DMS 273 (cell line): Measurements from ENCODE around the gene DLG1.
A peak's percentile ranks its signal among the peaks of the same experiment; 100 is the strongest.

Source experiments
- DNase-seq: peaks from one replicate; lab custom pipeline; 2025; ENCODE audit not compliant: unreplicated experiment; lab: John Stamatoyannopoulos, UW

DLG1 gene

GRCh38 chr3:197317250-197317963 lies 19.0 kb upstream of the DLG1 start:
- no peak for DNase-seq

DNA sequence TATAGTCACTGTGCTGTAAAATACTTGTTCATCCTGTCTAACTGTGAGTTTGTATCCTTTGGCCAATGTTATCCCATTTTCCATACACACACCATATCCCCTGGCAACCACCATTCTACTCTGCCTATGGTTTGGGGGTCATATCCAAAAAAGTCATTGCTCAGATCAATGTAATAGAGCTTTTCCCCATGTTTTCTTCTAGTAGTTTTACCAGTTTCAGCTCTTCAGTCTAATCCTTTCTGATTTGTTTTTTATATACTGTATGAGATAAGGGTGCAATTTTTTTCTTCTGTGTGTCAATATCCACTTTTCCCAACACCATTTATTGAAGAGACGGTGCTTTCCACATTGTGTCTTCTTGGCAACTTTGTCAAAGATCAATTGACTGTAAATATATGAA lies 14.0 kb upstream of the DLG1 start:
- DNase-seq = no peak

GRCh38 chr3:197311591-197311990 lies 13.2 kb upstream of the DLG1 start:
- DNase-seq = no peak

DNA sequence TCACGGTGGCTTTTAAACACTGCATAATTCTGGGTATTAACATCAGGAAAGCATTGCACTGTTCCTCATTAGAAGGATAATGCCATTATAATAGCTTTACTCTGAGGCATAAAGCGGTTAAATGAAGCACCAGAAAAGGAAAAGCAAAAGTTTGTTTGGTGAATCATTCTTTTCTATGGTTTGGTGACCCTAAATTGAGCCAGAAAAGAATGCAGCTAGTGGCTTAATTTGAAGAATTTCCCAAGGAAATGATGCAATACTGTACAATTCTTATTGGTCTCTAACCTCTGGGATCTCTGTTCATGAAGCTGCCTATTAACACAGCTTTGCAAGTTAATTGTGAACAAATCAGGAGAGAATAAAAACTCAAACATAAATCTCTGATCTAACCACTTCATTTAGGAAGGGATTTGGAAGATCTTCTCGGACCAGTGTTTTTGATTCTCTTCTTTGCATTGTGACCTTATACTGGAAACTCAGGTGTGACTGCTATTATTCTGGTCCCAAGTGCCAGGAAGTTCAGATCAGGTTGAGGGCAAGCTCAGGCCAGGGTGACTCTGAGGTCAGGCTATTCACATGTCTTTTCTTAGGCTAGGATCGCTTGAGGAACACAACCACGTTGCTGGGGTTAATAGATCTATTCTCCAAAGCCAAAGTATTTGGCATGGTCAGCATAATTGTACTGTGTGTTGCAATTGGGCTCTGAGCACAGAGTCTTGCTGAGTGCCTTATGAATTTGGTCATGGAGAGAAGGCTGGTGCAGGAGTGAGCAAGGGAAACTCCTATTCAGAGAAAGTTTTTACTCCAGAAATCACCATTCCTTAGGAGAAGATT lies 11.3 kb upstream of the DLG1 start:
- no peak for DNase-seq

GRCh38 chr3:197308591-197308990 lies 10.2 kb upstream of the DLG1 start:
- no peak for DNase-seq

DNA sequence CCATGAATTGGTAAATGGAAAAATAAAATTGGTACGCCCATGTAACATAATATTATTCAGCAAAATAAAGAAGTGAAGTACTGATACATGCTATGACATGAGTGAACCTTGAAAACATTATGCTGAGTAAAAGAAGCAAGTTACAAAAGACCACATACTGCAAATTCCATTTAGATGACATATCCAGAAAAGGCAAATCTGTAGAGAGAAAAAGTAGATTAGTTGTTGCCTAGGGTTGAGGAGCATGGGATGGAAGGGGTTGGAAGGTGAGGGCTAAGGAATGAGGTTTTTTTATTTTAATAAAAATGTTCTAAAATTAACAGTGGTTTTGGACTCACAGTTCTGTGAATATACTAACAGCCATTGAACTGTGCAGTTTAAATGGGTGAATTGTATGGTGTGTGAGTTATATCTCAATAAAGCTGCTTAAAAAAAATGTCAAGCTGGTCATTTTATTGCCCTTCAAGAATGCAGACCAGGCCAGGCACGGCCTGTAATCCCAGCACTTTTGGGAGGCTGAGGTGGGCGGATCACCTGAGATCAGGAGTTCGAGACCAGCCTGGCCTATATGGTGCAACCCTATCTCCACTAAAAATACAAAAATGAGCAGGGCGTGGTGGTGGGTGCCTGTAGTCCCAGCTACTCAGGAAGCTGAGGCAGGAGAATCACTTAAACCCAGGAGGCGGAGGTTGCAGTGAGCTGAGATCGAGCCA lies 8.1 kb upstream of the DLG1 start:
- DNase-seq = no peak

GRCh38 chr3:197305854-197306253 lies 7.4 kb upstream of the DLG1 start:
- no peak for DNase-seq

DNA sequence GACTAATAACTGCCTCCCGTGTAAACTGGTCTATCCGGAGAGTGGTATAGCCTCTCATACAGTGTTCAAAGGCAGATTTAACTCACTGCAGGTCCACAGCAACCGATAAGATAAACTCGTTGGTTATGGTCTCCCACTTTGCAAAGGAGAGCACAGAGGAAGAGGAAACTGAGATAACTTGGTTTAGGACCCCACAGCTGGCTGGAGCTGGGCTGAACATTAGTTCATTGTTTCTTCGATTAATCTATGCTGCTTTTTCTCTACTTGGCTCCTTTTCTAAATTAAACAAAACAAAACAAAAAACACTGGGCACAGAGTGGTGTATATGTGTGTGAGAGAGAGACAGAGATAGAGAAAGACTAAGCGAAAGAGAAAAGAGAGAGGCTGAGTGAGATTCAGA lies 5.0 kb upstream of the DLG1 start:
- no peak for DNase-seq

DNA sequence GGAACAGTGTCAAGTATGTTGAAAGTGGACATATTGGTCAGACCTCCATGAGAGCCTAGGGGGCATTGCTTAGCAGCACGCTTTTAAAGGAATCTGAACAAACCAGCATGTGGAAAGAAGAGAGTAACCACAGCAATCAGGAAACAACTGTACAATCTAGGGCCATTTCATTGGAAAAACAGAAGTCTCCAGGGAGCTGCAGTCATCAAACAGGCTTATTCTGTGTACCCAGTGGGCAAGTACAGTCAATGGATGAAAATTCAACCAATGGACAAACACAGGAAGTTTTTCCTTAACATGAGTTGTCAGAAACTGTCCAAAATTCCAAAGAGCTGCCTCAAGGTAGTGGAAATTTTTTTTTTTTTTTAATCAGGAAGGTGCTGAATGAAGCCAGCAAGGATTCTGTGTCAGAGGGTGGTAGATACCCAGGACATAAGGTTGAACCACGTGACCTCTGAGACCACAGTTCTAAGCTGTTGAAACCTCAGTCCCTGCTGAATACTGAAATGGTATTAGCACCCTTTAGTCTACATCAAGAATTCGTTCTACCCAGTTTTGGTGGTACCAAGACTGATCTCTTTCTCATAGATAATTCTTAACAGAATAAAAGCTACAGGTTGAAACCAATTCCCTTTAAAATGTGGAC lies 4.4 kb upstream of the DLG1 start:
- no peak for DNase-seq

- no peak for DNase-seq
These were observed 3.6 kb upstream of the DLG1 start for GRCh38 chr3:197302033-197302432.

DNA sequence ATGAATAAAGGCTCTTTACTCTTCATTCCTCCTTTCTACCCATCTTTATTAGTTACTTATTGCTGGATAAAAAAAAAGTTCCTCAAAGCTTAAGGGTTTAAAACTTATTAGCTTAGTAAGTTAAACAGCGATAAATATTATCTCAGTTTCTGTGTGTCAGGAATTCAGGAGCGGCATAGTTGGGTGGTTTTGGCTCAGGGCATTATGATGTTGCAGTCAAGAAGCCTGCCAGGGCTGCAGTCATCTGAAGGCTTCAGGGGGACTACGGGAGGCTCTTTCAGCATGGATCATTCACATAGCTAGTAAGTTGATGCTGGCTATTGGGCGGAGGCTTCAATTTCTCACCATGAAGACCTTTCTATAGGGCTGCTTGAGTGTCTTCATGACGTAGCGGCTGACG lies 1.9 kb upstream of the DLG1 start:
- no peak for DNase-seq

DNA sequence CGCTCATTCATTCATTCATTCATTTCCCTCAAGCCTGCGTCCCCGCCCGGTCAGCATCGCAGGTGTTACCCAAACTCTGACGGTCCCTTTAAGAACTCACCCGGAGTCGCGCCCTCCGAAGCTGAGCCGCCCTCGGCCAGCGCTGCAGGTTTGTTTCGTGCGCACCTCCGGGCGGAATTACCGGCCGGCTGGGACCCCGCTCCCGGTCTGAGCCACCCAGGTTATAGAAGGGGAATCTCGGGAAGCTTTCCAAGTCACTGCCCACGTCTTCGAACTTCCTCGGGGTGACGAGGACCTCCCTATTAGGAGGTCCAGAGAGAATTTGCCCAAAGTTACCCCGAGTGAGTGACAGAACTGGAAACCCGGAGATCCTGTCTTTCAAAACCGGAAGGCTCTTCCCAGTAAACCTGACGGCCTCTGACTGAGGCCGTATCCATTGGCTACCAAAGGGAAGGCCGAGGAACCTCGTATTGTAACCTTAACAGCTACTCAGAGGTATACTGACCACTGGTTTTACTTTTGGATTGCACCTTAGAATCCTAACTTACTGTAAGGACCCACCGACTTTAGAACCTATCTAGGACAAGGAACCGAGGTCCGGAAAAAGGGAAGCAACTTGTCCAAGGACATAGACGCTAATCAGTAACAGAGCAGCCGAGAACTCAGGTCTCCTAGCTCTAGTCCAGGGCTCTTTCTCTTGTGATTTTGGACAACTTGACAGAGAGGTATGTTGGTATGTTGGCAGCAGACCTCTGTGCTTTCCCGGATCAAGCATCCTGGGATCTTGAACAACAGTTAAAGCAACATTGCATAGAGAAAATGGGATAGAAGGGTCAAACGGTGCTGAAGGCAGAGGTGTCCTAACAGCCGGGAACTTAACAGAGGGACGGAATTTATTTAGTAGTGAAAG lies 788 bp upstream of the DLG1 start:
- DNase-seq = peak; percentile 80

GRCh38 chr3:197297476-197298340 lies 704 bp downstream of the DLG1 start:
- peak; percentile 98 for DNase-seq

DNA sequence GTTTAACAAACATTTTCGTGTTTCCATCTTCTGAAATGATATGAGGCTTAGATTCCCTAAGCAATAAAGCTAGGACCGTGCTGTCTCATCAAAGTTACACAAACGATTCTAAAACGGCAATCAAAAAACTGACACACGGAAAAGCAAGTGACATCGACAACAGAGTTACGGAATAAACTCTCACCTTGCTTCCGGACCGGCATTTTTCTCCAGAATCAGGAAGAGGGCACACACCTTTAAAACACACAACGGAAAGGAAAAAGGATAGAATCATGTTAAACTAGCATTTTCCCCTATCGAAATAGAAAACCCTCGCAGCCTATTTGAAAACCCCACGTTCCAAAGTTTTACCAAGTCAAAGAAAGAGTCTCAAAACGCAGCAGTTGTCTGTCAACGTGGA lies 1.4 kb downstream of the DLG1 start:
- DNase-seq = peak; percentile 45

GRCh38 chr3:197296545-197296944 lies 1.9 kb downstream of the DLG1 start:
- DNase-seq = no peak

DNA sequence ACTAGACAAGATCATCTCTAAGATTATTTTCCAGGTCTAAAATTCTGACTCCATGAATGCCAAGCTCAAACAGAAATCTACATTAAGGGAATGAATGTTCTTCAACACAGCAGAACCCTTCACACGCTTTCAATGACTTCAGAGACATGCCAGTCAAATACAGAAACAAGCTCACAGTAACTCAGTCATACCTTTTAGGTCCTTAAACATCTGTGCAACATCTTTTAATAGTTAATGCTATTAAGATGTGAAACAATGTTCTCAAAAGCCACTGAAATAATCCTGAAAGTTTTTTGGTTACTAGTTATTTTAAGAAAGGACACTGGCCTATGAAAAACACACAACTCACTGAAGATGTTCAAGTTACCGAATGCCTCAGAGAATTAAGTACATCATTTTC lies 2.5 kb downstream of the DLG1 start:
- DNase-seq = no peak

DNA sequence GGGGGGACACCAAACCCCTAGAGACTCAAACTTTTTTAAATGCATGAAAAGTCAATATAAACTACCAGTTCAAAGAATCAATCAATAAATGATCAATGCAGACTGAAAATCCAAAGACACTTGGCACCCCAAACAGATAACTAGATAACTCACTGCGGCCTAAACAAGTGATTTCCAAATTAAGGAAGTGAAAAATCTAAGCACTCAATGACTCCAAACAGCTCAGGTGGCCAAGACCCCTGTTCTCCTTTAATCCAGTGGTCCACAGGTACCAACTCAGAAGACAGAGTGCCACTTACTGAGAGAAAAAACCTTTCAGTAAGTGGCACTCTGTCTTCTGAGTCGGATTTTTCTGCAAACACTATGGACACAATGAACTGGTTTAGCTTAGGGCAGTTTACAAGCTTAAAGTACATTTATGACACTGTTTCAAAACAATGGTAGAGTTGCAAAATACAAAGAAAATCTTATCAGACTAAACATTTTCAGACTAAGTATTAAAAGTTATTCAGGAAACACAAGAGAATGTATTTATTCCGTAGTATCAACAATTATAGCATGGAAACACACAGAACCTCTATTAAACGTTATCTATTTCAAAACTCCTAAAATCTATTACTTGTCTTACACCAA lies 4.7 kb downstream of the DLG1 start:
- no peak for DNase-seq

DNA sequence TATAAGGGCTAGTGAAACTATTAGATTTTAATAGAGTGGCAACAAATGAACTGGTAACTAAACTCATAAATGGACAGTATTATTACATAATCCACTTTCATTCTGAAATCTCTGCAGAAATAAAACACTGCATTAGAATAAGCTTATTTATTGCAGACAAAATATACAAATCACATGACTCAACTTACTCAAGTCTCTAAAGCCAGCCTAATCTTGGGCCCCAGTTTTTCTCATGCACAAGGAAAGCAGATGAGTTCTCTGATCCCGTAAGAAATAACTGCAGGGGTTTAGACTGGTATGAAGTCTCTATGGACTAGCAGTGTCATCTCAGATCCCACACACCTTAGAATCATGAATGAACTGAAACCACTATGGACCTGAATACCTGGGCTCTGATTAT lies 5.8 kb downstream of the DLG1 start:
- DNase-seq = no peak

DNA sequence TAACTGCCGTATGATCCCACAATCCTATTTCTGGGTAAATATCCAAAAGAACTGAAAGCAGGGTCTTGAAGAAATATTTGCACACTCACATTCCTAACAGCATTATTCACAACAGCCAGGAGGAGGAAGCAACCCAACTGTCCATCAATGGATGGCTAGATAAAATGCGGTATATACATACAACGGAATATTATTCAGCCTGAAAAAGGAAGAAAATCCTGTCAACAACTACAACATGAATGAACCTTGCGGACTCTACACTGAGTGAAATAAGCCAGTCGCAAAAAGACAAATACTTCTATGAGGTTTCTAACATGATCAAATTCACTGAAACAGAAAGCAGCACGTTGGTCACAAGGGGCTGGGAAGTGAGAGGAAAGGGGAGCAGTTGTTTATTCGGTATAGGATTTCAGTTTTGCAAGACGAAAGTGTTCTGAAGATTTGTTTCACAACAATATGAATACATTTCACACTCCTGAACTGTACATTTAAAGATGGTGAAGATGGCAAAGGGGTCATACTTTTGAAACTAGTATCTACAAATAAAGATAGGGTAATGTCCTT lies 6.2 kb downstream of the DLG1 start:
- DNase-seq = no peak
